ENCODE measurements around the gene ATG10.

Gene ATG10

GRCh38 chr5:82151662-82152061 lies 179.8 kb downstream of the ATG10 start:
- Histone ChIP-seq H3K9me3 (ENCODE audit: low read length) (no peaks in the 10 kb centered on the region), H3K4me2 (ENCODE audit: low read length) (no peak overlapping the region), H3F3A (ENCODE audit: insufficient read depth, low read length) (no peaks in the 10 kb centered on the region), H3K4me1 (ENCODE audit: insufficient read depth, low read length, severe bottlenecking) (no peaks in the 10 kb centered on the region), H3K4me3 (ENCODE audit: low read depth, low read length, poor library complexity, severe bottlenecking) (no peak overlapping the region), H3K9me2 (ENCODE audit: low read depth, low read length) (no peaks in the 10 kb centered on the region), H3K27ac (ENCODE audit: low read depth, low read length, poor library complexity, severe bottlenecking) (no peak overlapping the region), H3K79me2 (ENCODE audit: insufficient read depth, low read length) (no peaks in the 10 kb centered on the region), H3K36me3 (ENCODE audit: insufficient read depth, low read length) (no peaks in the 10 kb centered on the region), H2AFZ (ENCODE audit: low read length) (no peak overlapping the region), H4K20me1 (ENCODE audit: insufficient read depth, low read length) (no peaks in the 10 kb centered on the region), H3K27me3 (ENCODE audit: insufficient read depth, low read length) (no peaks in the 10 kb centered on the region), H3K9ac (ENCODE audit: low read length) (no peak overlapping the region)
- TF ChIP-seq CTCF (IDR thresholded peaks at IDR 0.05; ENCODE audit: low read length) = no peak
- no peak for TF ChIP-seq EZH2 (IDR thresholded peaks at IDR 0.05; ENCODE audit: borderline replicate concordance, low read length)

GRCh38 chr5:82152978-82153481 lies 181.2 kb downstream of the ATG10 start:
- Histone ChIP-seq H3K9ac (ENCODE audit: low read length) (no peak overlapping the region), H2AFZ (ENCODE audit: low read length) (no peak overlapping the region), H3F3A (ENCODE audit: insufficient read depth, low read length) (no peaks in the 10 kb centered on the region), H3K9me3 (ENCODE audit: low read length) (no peaks in the 10 kb centered on the region), H3K9me2 (ENCODE audit: low read depth, low read length) (no peaks in the 10 kb centered on the region), H3K27me3 (ENCODE audit: insufficient read depth, low read length) (no peaks in the 10 kb centered on the region), H3K4me1 (ENCODE audit: insufficient read depth, low read length, severe bottlenecking) (no peaks in the 10 kb centered on the region), H4K20me1 (ENCODE audit: insufficient read depth, low read length) (no peaks in the 10 kb centered on the region), H3K4me2 (ENCODE audit: low read length) (no peak overlapping the region), H3K36me3 (ENCODE audit: insufficient read depth, low read length) (no peaks in the 10 kb centered on the region), H3K27ac (ENCODE audit: low read depth, low read length, poor library complexity, severe bottlenecking) (no peak overlapping the region), H3K79me2 (ENCODE audit: insufficient read depth, low read length) (no peaks in the 10 kb centered on the region), H3K4me3 (ENCODE audit: low read depth, low read length, poor library complexity, severe bottlenecking) (no peak overlapping the region)
- TF ChIP-seq EZH2 (IDR thresholded peaks at IDR 0.05; ENCODE audit: borderline replicate concordance, low read length) (no peak), CTCF (IDR thresholded peaks at IDR 0.05; ENCODE audit: low read length) (no peak)

GRCh38 chr5:82154776-82155175 lies 183.0 kb downstream of the ATG10 start:
- Histone ChIP-seq H3K9me2 (ENCODE audit: low read depth, low read length) (no peaks in the 10 kb centered on the region), H3K9ac (ENCODE audit: low read length) (no peak overlapping the region), H3F3A (ENCODE audit: insufficient read depth, low read length) (no peaks in the 10 kb centered on the region), H2AFZ (ENCODE audit: low read length) (no peak overlapping the region), H3K4me2 (ENCODE audit: low read length) (no peak overlapping the region), H3K36me3 (ENCODE audit: insufficient read depth, low read length) (no peaks in the 10 kb centered on the region), H3K27ac (ENCODE audit: low read depth, low read length, poor library complexity, severe bottlenecking) (no peak overlapping the region), H4K20me1 (ENCODE audit: insufficient read depth, low read length) (no peaks in the 10 kb centered on the region), H3K4me1 (ENCODE audit: insufficient read depth, low read length, severe bottlenecking) (no peaks in the 10 kb centered on the region), H3K27me3 (ENCODE audit: insufficient read depth, low read length) (no peaks in the 10 kb centered on the region), H3K4me3 (ENCODE audit: low read depth, low read length, poor library complexity, severe bottlenecking) (no peak overlapping the region), H3K9me3 (ENCODE audit: low read length) (no peaks in the 10 kb centered on the region), H3K79me2 (ENCODE audit: insufficient read depth, low read length) (no peaks in the 10 kb centered on the region)
- TF ChIP-seq CTCF (IDR thresholded peaks at IDR 0.05; ENCODE audit: low read length) (no peak), EZH2 (IDR thresholded peaks at IDR 0.05; ENCODE audit: borderline replicate concordance, low read length) (no peak)

Measured in OCI-LY1 (cell line).